Stimulated activated CD8-positive, alpha-beta memory T cell treated with anti-CD3 and anti-CD28 coated beads, Interleukin-7, amount 100 ng/mL, for 24 hours (primary cell): ENCODE measurements around the gene ATL2.
A peak's percentile ranks its signal among the peaks of the same experiment; 100 is the strongest.
"Not testable (repeated sequence)": the region's sequence is repeated elsewhere in the genome, so short reads cannot be mapped to it uniquely, and the experiment has no call there.

ENCODE experiments used
- DNase-seq: peaks from one replicate; pipeline ENCODE4 v3.0.0-alpha.2; 2020; ENCODE audit warnings: low read depth

The ATL2 gene

DNA sequence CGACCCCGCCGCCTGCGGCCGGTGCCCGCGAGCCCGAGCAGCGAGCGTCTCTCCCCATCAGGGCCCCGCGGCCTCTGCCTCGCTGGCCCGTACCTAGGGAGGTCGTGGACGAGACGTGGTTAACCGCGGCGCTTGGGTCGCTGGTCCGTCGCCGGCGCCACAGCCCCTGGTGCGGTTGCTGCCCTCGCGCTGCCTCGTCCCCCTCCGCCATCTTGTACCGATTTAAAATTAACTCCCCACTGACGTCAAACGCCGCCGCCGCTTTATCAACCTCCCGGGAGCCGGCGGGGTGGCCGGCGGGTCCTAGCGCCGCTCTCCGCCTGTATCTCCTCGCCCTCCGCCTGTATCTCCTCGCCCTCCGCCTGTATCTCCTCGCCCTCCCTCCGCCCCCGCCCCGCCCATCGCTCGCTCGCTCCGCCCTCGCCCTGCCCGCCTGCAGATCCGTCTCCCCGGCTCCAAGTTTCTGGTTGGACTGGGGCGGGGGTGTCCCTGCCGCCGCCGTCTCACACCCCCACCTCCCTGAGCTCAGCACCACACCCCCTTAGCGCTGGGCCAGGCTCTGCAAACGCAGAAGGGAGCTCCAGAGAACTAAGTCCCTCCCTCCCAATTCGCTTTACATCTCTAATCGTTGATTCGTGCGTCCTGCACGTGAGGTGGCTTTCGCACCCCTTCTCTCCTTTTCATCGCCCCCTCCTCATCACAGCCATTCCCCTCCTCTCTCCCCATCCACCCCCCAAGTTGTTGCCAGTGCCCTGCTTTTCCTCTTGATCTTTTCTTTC, at the start of gene ATL2:
Gene ATL2, minus strand, starts transcription at position 224 of the 779 bp plus-strand sequence. Its CDS starts 13 bp downstream, at position 211.
- DNase-seq, result peak; percentile 79

DNA sequence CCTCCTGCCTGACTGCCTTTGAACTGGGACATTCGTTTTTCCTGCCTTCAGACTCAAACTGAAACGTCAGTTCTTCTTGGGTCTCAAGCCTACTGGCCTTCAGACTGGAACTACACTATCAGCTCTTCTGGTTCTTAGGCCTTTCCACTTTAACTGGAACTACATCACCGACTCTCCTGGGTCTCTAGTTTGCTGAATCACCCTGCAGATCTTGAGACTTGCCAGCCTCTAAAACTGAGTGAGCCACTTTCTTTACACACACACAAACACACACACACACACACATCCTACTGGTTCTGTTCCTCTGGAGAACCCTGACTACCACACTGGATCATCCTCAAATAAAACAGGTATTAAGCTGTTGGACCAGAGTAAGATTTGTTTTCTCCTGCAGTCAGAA, 46.7 kb upstream of the ATL2 start:
- DNase-seq, result no peak

DNA sequence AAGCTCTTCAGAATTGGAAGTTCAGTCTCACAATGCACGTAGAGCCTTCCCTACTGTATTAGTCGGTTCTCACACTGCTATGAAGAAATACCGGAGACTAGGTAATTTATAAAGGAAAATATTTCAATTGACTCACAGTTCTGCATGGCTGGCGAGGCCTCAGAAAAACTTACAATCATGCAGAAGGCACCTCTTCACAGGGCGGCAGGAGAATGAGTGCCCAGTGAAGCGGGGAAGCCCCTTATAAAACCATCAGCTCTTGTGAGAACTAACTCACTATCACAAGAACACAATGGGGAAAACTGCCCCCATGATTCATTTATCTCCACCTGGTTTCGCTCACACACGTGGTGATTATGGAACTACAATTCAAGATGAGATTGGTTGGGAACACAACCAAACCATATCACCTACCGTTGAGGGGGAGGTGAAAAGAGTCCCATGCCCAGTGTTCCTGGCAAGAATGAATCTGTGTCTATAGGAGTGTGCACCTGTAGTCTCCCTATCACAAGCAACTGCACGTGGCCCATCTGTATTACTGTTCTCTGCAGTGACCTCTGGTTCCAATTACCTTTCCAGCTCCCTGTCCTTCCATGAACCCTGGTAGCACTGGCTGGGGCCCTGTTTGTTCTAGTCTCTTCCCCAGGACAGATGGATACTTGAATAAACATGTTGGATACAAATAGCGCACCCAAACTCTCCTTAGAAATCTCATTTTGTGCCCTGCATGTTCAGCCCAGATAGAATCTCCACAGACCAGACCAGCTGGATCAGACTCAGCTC, 44.4 kb upstream of the ATL2 start:
- no peak for DNase-seq

DNA sequence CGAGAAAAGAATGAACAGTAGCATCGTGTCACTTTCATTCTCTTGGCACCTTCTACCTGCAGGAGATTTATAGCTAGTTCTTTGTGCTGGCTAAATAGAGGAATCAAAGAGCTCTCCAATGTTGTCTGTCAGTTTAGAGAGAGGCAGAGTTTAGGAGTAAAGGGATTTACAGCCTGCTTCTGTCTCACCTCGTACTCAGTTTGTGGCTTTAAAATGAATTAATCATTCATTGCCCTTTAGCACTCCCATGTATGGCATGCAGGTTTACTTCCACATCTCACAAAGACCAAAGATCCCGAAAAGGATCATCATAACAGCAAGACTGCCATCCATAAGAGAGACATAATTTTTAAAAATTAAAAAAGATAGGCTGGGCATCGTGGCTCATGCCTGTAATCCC, 42.4 kb upstream of the ATL2 start:
- no peak for DNase-seq

DNA sequence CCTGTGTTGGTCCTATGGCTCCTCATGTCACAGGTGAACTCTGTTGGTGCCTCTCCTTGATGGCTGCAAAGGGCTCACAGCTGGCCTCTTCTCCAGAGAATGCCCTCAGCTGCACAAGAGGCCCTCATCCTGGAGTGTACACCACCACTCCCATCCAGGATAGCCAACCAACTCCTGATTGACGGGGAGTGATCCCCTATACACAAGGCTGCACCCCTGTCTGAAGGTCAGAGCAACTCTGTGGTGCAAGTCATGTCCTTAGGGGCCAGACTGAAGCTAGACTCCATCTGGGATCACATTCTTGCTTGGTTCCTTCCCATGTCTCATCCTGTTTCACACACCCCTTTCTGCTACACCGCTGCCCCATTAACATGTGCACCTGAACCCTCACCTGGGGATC, 41.7 kb upstream of the ATL2 start:
- DNase-seq, result no peak

DNA sequence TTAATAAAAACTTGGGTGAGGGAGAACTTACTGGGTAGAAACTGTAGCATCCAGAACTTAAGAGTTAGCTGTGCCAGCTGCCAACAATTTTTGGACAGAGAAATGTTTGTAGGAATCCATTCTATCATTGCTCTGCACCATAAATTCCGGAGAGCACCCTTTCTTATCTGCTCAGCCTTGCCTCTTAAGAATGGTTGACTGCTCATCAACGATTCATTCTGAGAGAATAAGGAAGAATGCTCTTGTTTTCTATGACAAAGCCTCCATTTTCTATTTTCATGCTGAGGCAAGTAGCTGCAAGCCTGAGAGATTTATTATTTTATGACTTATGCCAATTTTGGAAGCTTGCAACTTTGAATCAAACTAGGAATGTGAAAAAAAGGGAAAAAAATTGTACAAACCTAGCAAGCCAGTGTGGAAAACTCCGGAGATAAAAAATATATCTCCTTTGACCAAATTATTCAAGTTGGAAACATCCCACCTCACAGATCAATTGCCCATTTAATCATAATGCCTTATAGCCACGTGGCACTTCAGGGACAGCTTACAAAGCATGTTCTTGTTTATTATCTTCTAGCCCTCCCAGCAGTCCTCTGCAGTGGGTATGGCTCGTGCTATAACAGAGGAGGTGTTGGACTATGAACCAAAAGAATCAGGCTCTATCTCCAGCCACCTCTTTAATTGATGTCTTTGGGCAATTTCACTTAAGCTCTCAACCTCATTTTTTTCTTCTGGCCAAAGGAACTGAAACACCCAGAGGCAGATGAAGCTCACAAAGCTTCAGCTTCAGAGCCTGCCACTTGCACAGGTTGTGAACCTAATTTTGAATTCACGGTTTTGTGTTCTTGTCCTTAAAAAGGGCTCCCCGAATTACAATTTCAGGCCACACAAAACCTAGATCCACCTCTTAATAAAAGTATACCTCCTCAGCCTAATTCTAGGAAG, 40.9 kb upstream of the ATL2 start:
- no peak for DNase-seq

DNA sequence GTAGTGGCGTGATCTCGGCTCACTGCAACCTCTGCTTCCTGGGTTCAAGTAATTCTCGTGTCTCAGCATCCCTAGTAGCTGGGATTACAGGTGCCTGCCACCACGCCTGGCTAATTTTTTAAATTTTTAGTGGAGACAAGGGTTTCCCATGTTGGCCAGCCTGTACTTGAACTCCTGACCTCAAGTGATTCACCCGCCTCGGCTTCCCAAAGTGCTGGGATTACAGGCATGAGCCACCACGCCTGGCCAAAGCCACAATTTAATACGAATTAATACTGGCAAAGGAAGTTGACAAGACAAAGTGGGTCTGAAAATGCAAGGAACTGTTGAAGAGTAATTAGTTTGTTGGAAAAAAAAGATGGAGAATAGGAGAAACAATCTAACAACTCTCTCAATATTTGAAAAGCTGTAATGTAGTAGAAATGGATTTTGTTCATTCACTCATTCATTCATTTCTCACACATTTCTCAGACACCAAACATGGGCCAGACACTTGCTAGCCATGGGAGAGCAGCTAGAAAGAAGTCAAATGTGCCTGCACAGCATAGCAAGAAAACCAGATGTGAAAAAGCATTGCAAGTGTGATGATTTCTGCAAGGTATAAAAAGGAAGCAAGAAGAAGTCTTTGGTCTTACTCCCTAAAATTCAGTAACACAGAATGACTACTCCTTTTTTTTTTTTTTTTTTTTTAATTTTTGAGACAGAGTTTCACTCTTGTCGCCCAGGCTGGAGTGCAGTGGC, 39.4 kb upstream of the ATL2 start:
- no peak for DNase-seq

DNA sequence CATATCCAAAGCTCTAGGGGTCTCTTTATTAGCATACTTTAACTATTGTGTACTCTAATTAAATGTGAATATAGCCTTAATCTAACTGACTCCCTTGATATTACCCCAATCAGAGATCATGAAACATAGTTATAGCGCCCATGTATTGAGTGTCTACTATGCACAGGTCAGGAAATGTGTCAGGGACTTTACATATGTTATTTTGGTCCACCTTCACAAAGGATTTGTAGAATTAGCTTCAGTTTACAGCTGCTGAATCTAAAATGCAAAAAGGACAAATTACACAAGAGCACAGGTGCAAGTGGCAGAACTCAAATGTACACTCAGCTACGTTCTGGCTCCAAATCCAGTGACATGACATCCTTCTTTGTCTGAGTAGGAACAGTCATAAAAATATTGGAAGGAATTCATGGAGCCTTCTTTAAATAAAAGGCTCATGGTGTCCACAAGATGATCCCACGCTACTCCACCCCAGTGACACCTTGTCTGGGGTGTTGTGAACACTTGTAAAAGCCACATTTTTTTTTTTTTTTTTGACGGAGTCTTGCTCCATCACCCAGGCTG, 38.7 kb upstream of the ATL2 start:
- DNase-seq, result no peak

DNA sequence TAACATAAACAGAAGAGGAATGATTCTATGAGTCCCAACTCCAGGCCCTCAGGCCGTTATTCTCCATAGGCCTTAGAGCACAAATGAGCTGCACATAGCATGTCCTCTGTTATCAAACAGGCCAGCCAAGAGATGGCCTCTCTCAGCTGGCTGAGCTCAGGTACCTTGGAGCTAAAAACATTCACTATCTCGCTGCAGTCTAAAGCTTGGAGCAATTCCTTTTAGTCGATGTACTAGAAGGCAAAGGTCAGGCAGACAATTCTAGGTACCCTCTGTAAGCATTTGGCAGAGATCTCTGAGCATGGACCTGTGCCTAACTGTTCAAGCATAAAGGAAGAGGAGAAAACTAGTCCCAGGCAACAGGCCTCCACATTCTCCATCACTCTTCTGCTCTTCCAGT, 38.0 kb upstream of the ATL2 start:
- no peak for DNase-seq

DNA sequence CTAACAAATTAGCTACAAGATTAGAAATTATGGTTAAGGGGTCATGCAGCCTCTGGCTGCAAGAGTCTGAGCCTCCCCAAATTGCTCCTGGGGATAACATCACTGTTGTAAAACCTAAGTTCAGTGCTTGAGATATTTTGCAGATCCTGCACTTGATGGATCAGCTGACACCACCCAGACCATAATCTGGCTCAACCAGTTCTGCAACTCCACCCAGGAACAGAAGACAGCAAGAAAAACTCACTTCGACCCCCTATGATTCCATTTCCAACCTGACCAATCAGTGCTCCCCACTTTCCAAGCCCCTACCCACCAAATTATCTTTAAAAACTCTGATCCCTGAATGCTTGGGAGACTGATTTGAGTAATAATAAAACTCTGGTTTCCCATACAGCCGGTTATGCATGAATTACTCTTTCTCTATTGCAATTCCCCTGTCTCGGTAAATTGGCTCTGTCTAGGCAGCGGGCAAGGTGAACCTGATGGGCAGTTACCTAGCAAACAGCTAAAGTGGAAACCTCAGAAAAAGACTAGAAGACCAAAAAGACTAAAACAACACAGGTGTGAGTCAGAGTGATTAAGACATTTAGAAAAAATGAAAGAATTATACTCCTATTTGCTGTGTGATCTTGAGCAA, 35.3 kb upstream of the ATL2 start:
- not testable (repeated sequence) for DNase-seq

DNA sequence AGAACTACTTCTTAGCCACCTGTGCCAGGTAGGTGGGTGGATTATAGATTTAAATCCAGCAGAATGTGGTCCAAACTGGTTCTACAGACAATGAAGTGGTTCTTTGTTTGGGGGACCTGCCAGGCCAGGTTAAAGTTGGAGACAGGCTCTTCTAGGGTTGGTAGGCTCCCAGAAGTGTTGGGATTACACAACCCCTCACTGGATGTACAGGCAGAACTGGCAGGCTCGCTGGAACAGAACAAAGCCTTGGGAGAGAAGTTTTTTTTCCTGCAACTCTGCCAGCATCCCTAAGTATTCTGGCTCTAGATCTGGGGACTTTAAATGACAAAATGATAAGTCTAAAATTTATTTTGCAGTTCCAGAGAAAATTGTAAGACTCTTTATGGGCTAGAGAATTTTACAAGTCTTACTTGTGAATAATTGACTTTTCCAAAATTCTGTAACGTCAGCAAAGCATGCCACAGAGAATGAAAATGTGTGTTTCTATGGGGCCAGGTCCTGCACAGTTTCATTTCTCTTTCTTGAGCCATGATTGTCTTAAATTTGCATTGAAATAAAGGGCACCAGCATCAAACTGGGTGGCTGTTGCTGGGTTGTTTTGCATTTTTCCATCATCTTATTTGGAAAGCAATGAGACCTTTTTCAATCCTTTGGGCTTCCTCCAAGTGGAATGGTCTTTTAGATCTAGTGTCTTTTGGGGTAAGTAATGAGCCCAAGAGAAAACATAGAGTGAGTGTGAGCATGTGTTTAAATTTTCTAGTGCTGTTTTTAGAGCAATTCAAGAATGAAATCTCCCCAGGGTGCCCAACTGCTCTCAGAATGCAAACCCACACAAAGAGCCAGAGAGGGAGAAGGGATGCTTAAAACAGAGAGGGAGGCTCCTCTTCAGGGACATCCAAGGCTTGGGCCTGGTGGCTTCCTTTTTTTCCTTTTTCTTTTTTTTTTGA, 32.4 kb upstream of the ATL2 start:
- no peak for DNase-seq

DNA sequence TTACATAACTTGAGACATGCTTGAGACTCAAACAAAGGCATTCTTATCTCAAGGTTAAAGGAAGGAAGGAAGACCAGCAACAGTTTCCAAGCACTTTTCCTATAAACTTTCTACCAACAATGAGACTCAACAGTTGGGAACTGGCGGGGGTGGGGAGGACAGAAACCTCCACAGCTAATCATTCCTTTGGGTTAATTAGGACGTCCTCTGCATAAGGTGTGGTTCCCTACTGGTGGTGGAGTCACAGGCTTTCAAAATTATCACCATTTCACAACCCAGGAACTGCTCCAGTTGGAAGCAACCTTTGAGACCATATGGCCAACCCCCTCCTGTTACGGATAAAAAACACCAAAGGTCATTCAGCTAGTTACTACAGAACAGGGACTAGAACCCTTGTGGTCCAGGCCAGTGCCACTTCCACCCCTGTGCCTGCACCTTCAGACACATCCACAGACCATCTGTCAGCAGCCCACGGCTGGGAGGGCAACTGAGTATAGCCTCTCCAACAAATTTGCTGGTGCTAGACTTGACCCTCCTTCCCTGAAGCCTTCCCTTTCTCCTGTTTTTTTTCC, 30.1 kb upstream of the ATL2 start:
- DNase-seq, result no peak

DNA sequence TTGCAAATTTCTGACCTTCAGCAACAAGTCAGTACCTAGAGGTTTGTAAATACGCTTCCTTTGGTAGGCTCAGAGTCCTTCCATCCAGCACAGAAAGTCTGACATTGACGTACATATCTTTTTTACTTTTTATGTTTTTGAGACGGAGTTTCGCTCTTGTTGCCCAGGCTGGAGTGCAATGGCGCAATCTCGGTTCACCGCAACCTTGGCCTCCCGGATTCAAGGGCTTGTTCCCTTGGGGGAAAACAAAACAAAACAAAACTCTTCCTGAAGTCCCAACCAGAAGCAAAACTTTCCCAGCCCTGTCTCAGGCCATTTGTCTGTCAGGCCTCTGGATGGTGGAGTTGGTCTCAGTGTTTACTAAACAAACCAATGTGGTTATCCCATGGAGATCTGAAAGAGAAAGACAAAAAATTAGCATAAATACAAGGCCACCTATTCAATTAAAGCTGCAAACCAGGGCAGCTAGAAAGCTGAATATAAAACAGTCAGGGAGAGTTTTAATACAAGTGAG, 29.6 kb upstream of the ATL2 start:
- no peak for DNase-seq

DNA sequence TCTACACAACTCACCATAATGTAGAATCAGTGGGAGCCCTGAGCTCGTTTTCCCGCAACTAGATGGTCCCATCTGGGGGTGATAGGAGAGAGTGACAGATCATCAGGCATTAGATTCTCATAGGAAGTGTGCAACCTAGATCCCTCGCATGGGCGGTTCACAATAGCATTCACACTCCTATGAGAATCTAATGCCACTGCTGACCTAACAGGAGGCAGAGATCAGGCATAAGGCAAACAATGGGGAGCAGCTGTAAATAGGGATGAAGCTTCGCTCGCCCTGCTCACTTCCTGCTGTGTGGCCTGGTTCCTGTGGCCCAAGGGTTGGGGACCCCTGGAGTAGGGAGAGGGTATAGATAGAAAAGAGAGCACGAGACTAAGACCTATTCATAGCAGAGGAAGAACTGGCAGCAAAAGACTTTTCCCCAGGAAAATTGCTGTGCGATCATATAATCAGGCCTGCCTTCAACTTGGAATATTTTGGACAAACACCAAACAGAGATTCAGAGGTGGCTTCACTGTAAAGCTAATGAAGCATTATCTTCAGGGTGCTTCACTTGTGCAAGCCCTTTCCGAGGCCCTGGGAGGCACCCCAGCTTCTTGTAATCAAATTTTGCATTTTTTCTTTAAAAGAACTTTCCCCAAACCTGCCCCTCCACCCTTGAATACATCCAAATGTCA, 29.0 kb upstream of the ATL2 start:
- DNase-seq, result no peak

DNA sequence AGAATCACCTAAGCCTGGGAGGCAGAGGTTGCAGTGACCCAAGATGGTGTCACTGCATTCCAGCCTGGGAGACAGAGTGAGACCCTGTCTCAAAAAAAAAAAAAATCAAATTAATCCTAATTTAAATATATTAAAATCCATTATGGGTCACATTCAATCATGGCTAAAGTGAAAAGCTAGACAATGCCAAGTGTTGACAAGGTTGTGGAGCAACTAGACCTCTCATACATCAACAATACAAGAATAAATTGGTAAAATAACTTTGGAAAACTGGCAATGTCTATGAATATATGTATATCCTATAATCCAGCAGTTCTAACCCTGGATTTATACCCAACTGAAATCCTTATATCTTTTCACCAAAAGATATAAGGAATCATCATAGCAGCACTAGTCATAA, 23.4 kb upstream of the ATL2 start:
- DNase-seq, result no peak

DNA sequence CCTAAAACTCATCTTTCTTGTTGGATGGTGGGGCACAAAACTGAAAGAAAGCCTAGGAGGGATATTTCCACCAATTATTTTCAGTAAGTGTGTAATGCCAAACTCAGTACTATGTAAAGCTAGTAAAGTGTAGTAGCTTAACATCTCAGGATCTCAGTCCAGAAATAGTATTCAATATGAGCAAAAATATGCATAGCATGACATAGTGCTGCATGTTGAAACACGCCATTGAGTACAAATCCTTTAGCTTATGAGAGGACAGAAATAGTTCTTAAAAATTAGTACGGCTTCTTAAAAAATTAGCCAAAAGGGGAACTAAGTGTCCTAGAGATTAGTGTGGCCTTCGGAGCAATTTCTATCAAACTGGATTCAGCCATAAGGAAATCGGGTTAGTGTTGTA, 21.7 kb upstream of the ATL2 start:
- no peak for DNase-seq

DNA sequence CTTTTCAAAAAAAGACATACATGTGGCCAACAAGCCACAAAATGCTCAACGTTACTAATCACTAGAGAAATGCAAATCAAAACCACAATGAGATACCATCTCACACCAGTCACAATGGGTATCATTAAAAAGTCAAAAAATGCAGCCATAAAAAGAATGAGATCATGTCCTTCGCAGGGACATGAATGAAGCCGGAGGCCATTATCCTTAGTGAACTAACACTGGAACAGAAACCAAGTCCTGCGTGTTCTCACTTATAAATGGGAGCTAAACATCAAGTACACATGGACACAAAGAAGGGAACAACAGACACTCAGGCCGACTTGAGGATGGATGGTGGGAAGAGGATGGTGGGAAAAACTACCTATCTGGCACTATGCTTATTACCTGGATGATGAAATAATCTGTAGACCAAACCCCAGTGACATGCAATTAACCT, 17.8 kb upstream of the ATL2 start:
- DNase-seq, result no peak

DNA sequence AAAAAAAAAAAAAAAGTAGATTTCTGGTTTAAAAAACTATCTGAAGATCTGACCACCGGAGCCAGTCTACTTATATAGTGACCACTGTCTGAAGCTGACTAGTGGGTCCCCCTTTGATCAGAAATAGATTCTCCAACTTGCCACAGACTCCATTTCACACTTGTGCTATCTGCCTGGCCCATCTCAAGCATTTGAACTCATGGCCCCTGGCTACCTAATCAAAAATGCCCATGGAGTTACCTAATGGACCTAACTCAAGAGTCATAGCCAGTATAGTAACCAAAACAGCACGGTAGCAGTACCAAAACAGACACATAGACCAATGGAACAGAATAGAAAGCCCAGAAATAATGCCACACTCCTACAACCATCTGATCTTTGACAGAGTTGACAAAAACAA, 17.0 kb upstream of the ATL2 start:
- no peak for DNase-seq
